ENCODE data around the gene ZBED2. TPM values are rescaled to one million over a fixed set of nuclear protein-coding genes. Genes with fewer than 3 reads are reported as not detected.

ZBED2 gene
- total RNA-seq, 1 donor from 2014 or later: 1.0 TPM

- TF ChIP-seq, protein P1, sequence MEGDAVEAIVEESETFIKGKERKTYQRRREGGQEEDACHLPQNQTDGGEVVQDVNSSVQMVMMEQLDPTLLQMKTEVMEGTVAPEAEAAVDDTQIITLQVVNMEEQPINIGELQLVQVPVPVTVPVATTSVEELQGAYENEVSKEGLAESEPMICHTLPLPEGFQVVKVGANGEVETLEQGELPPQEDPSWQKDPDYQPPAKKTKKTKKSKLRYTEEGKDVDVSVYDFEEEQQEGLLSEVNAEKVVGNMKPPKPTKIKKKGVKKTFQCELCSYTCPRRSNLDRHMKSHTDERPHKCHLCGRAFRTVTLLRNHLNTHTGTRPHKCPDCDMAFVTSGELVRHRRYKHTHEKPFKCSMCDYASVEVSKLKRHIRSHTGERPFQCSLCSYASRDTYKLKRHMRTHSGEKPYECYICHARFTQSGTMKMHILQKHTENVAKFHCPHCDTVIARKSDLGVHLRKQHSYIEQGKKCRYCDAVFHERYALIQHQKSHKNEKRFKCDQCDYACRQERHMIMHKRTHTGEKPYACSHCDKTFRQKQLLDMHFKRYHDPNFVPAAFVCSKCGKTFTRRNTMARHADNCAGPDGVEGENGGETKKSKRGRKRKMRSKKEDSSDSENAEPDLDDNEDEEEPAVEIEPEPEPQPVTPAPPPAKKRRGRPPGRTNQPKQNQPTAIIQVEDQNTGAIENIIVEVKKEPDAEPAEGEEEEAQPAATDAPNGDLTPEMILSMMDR (IDR thresholded peaks at IDR 0.05; ENCODE audit: insufficient read depth, low read depth, low read length): no peak
- no peak for TF ChIP-seq EZH2 (IDR thresholded peaks at IDR 0.05; ENCODE audit: insufficient read depth, low read length)
- H3K4me3 Mint-ChIP-seq (ENCODE audit: unreplicated experiment): no peak overlapping the region
- H3K4me1 ChIP-seq (ENCODE audit: insufficient read depth, low read length): peaks cover 11% of the 10 kb centered on the region
- H3K9ac ChIP-seq (ENCODE audit: low read length): no peak overlapping the region
- H3K4me2 ChIP-seq (ENCODE audit: low read length): no peak overlapping the region
- H4K20me1 ChIP-seq (ENCODE audit: insufficient read depth, low read length): no peaks in the 10 kb centered on the region
- no peaks in the 10 kb centered on the region for H3K9me3 Mint-ChIP-seq (ENCODE audit: unreplicated experiment)
- H3K9me3 ChIP-seq (ENCODE audit: insufficient read depth, low read depth, low read length): no peaks in the 10 kb centered on the region
- no peaks in the 10 kb centered on the region for H3K27me3 ChIP-seq (ENCODE audit: insufficient read depth, low read length)
- no peaks in the 10 kb centered on the region for H3K36me3 Mint-ChIP-seq (ENCODE audit: low read depth, unreplicated experiment)
- DNase-seq (ENCODE audit: low read depth): no peak
- H3K36me3 ChIP-seq (ENCODE audit: insufficient read depth, low read length): no peaks in the 10 kb centered on the region
- H2AFZ ChIP-seq (ENCODE audit: low read depth, low read length): no peak overlapping the region
- no peak overlapping the region for H3K27ac Mint-ChIP-seq (ENCODE audit: unreplicated experiment)
- no peak for FAIRE-seq
- no peaks in the 10 kb centered on the region for H3K27me3 Mint-ChIP-seq (ENCODE audit: low read depth, unreplicated experiment)
- H3K27ac ChIP-seq (ENCODE audit: low read depth, low read length): no peak overlapping the region
- no peaks in the 10 kb centered on the region for H3K79me2 ChIP-seq (ENCODE audit: insufficient read depth, low read length)
- no peak overlapping the region for H3K4me3 ChIP-seq (ENCODE audit: insufficient read depth, low read depth, low read length)
- peaks cover 8% of the 10 kb centered on the region for H3K4me1 Mint-ChIP-seq (ENCODE audit: low read depth, unreplicated experiment)
These were observed 49.8 kb downstream of the ZBED2 start for GRCh38 chr3:111545349-111545748.

Other genes starting within 250 kb of the ZBED2 start
- gene CD96, start 53.1 kb downstream of the ZBED2 start, total RNA-seq: 0.61 and 1.0 TPM in 2 replicates
- gene PLCXD2, start 79.3 kb upstream of the ZBED2 start, total RNA-seq: 9.3 and 11.4 TPM in 2 replicates